Cardiac muscle cell (in vitro differentiated cells and primary cell): ENCODE results near the gene HAX1. TPM values are rescaled to one million over a fixed set of nuclear protein-coding genes. Genes with fewer than 3 reads are reported as not detected.

Experiments used
- DNase-seq, 2 donors: peaks; one replicate each; pipeline versions ENCODE4 v3.0.0 to v3.0.0-alpha.2; 2010 to 2017; ENCODE audit warnings: low read depth in 1 of 2, low spot score in 1 of 2
- H3K27ac ChIP-seq: fragments of 200-600 bp; sonication (generic); 2 replicates; pipeline ENCODE4 v1.5.1; 2016
- H3K27me3 ChIP-seq: fragments of 200-600 bp; sonication (generic); 2 replicates; pipeline ENCODE4 v1.6.0; 2016; ENCODE audit warnings: control low read depth
- H3K36me3 ChIP-seq: fragments of 200-600 bp; sonication (generic); 2 replicates; pipeline ENCODE4 v1.5.1; 2016; ENCODE audit warnings: control low read depth
- H3K4me1 ChIP-seq: fragments of 200-600 bp; sonication (generic); 2 replicates; pipeline ENCODE4 v1.8.1; 2017; ENCODE audit warnings: low read depth, mild to moderate bottlenecking, mixed run types
- H3K4me3 ChIP-seq: fragments of 200-600 bp; sonication (generic); 2 replicates; pipeline ENCODE4 v1.5.1; 2016; ENCODE audit warnings: mild to moderate bottlenecking
- H3K9me3 ChIP-seq: fragments of 200-600 bp; sonication (generic); 2 replicates; pipeline ENCODE4 v1.5.1; 2017; ENCODE audit warnings: low read depth, mild to moderate bottlenecking, control low read depth
- polyA plus RNA-seq: library from polyadenylated mRNA; unstranded; fragments of >200 nt; fragmentation: Nextera tagmentation; extraction: Ambion mirVana; gene quantifications from 2 replicates; pipeline ENCODE4 v1.2.1, GENCODE V29; 2016
- total RNA-seq: library from RNA; depleted of rRNA; stranded (reverse); fragments of >200 nt; gene quantifications from 2 replicates; pipeline ENCODE4 v1.2.3, GENCODE V29; 2016
- TF ChIP-seq, protein P1 (sequence below): IDR thresholded peaks from 2 replicates; pipeline ENCODE4 v1.5.1; 2012; ENCODE audit warnings: low read depth, mild to moderate bottlenecking, low read length

HAX1 gene
- total and polyA plus RNA-seq, 2 experiments from 2014 or later, result 92.1 to 106 TPM

DNA sequence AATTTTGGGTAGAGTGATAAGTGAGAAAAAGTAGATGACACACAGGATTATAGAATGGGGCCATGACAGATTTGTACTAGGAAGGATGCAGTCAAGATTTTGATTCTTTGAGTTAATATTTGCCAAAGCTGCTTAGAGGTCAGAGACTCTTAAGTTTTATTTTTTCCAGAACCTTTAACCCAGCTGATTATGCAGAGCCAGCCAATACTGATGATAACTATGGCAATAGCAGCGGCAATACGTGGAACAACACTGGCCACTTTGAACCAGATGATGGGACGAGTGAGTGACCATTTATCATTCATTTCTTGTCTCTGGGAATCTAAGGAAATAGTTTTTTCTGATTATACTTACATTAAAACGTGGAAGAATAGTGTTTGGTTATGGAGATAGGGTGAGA, 35.6 kb upstream of the HAX1 start:
- peaks cover 84% of the 10 kb centered on the region for H3K36me3 ChIP-seq
- TF ChIP-seq, protein P1, sequence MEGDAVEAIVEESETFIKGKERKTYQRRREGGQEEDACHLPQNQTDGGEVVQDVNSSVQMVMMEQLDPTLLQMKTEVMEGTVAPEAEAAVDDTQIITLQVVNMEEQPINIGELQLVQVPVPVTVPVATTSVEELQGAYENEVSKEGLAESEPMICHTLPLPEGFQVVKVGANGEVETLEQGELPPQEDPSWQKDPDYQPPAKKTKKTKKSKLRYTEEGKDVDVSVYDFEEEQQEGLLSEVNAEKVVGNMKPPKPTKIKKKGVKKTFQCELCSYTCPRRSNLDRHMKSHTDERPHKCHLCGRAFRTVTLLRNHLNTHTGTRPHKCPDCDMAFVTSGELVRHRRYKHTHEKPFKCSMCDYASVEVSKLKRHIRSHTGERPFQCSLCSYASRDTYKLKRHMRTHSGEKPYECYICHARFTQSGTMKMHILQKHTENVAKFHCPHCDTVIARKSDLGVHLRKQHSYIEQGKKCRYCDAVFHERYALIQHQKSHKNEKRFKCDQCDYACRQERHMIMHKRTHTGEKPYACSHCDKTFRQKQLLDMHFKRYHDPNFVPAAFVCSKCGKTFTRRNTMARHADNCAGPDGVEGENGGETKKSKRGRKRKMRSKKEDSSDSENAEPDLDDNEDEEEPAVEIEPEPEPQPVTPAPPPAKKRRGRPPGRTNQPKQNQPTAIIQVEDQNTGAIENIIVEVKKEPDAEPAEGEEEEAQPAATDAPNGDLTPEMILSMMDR, result no peak

DNA sequence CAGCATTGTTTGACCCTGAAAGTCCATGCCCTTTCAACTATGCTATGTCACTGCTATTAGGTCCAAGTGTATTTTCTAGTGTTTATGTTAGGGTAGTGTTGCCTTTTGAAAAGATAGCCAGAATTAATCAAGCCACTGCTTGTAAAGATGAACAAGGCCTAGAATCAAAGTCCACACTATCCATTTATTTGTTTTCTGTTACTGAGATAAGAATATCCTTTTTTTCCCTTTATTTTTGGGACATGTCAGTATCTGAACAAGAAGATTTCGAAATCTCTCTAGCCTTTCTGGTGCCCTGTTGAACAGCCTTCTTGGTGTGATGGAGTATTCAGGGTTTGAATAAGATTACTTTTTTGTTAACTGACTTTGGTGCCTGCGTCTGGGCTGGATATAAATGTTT, 35.0 kb upstream of the HAX1 start:
- Histone ChIP-seq H3K4me1 (no peaks in the 10 kb centered on the region), H3K36me3 (peaks cover 87% of the 10 kb centered on the region)
- TF ChIP-seq, protein P1, result no peak

More for the DNA sequence above, 35.6 kb upstream of the HAX1 start:
- no peaks in the 10 kb centered on the region for H3K27me3 ChIP-seq
- no peak overlapping the region for H3K27ac ChIP-seq
- H3K4me1 ChIP-seq, result no peaks in the 10 kb centered on the region
- no peak overlapping the region for H3K4me3 ChIP-seq
- no peak for DNase-seq
- no peaks in the 10 kb centered on the region for H3K9me3 ChIP-seq

DNA sequence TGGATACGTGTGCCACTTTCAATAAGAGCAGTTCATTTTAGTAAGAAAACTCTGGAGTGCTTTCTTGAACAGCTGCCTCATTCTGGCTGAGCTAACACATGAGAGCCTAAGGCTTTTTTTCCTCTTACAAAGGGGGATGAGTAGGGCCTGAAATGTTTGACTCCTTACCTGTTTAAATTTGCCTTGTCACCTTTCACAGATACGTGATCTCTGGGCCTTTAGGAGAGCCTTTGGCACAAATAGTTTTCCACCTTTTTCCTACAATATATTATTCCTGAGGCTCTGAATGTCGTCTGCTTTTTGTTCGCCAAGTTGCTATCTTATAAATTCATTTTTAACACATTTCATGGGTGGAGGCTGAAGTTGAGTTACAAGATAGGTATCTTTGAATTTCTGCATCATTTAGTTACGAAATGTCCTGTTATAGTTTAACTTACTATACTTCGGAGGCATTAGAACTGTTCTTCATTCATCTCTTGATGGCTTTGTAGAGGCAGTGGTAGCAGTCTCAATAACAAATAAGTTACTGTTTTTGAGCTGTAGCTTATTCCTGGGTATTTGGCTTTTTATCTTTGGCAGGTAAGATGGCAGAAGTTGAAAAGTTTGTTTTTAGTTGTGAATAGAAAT, 34.4 kb upstream of the HAX1 start:
- no peak overlapping the region for H3K4me3 ChIP-seq
- H3K4me1 ChIP-seq, result no peaks in the 10 kb centered on the region
- no peak for DNase-seq
- peaks cover 88% of the 10 kb centered on the region for H3K36me3 ChIP-seq
- no peaks in the 10 kb centered on the region for H3K9me3 ChIP-seq
- TF ChIP-seq, protein P1, result no peak
- H3K27me3 ChIP-seq, result no peaks in the 10 kb centered on the region
- H3K27ac ChIP-seq, result no peak overlapping the region

More for the DNA sequence above, 35.0 kb upstream of the HAX1 start:
- H3K27me3 ChIP-seq, result no peaks in the 10 kb centered on the region
- no peak for DNase-seq
- H3K9me3 ChIP-seq, result no peaks in the 10 kb centered on the region
- H3K4me3 ChIP-seq, result no peak overlapping the region
- no peak overlapping the region for H3K27ac ChIP-seq

DNA sequence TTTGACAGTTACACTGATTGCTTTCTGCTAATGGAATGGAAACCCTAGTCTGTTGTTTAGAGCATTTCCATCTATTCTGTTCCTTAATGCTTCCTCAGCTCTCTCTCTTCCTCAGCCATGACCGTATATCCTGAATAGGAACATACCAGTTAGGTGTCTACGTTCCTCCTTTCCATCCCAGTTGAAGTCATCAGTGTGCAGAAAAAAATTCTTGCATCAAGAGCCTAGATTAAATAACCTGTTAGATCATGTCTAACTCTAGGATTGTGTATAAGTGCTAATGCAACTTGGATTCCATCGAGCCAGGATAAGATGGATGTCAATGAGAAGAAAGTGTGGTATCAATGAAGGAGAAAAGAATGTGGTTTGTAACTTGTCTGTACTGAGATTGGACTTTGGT, 32.9 kb upstream of the HAX1 start:
- H3K36me3 ChIP-seq, result peaks cover 91% of the 10 kb centered on the region

DNA sequence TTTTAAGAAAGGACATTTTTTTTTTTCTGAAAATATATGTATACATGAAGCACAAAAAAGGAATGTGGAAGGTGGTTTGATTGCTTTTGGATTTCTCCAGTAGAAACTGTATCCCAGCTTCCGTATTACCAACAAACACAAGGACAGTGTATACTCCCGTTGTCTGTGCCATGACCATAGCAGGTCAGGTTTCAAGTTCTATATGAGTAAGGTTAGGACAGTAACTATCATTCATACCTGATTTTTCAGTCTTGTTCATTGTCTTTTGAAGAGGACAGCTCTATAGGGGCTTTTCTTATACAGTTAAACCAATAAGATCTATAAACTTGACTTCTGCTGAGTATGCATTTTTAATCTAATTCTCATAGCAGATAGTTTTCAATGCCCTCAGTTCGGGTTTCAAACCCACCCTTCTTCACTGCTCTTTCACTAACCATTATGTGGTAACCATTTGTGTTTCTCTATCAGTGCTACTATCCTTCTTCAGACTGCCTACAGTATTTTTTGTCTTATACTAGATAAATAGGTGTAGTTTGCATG, 32.1 kb upstream of the HAX1 start:
- H3K36me3 ChIP-seq, result peaks cover 91% of the 10 kb centered on the region
- no peak overlapping the region for H3K27ac ChIP-seq
- H3K4me1 ChIP-seq, result no peaks in the 10 kb centered on the region
- H3K27me3 ChIP-seq, result no peaks in the 10 kb centered on the region
- TF ChIP-seq, protein P1, result no peak
- no peak overlapping the region for H3K4me3 ChIP-seq
- no peak for DNase-seq
- H3K9me3 ChIP-seq, result no peaks in the 10 kb centered on the region

More for the DNA sequence above, 32.9 kb upstream of the HAX1 start:
- no peaks in the 10 kb centered on the region for H3K9me3 ChIP-seq
- no peak overlapping the region for H3K4me3 ChIP-seq
- DNase-seq, result no peak
- H3K4me1 ChIP-seq, result no peaks in the 10 kb centered on the region
- H3K27me3 ChIP-seq, result no peaks in the 10 kb centered on the region
- TF ChIP-seq, protein P1, result no peak
- no peak overlapping the region for H3K27ac ChIP-seq
